Measurements from ENCODE around the gene SSMEM1. TPM values are rescaled to one million over a fixed set of nuclear protein-coding genes. Genes with fewer than 3 reads are reported as not detected.

SSMEM1 gene
- total RNA-seq, 3 donors from 2014 or later, result not detected

GRCh38 chr7:130254555-130254954 is 46.9 kb downstream of the SSMEM1 start:
- Histone ChIP-seq H3K27ac (no peak overlapping the region), H3K36me3 (no peaks in the 10 kb centered on the region), H3K4me1 (no peaks in the 10 kb centered on the region), H3K9me3 (peaks cover 24 to 61% of the 10 kb centered on the region in 2 donors), H3K27me3 (no peaks in the 10 kb centered on the region), H3K4me3 (no peak overlapping the region)
- intact Hi-C loops (cut with DNase I; ENCODE audit: low total_unique reads), result no loop called here
- no peak for DNase-seq (ENCODE audit: low spot score in 2 of 2)
- no peak for TF ChIP-seq POLR2A (IDR thresholded peaks at IDR 0.05)
- no peak for TF ChIP-seq POLR2AphosphoS5 (IDR thresholded peaks at IDR 0.05)
- TF ChIP-seq CTCF (IDR thresholded peaks at IDR 0.05), result no peak

GRCh38 chr7:130256704-130257103 is 49.0 kb downstream of the SSMEM1 start:
- Histone ChIP-seq H3K4me3 (no peak overlapping the region), H3K27me3 (no peaks in the 10 kb centered on the region), H3K4me1 (no peaks in the 10 kb centered on the region), H3K9me3 (peaks cover 27 to 82% of the 10 kb centered on the region in 2 donors), H3K27ac (no peak overlapping the region), H3K36me3 (no peaks in the 10 kb centered on the region)
- no peak for DNase-seq (ENCODE audit: low spot score in 2 of 2)
- intact Hi-C loops (cut with DNase I; ENCODE audit: low total_unique reads), result no loop called here
- TF ChIP-seq POLR2A (IDR thresholded peaks at IDR 0.05), result no peak
- no peak for TF ChIP-seq CTCF (IDR thresholded peaks at IDR 0.05)
- TF ChIP-seq POLR2AphosphoS5 (IDR thresholded peaks at IDR 0.05), result no peak

GRCh38 chr7:130258494-130259078 is 50.9 kb downstream of the SSMEM1 start:
- Histone ChIP-seq H3K4me1 (no peaks in the 10 kb centered on the region), H3K27ac (no peak overlapping the region), H3K27me3 (no peaks in the 10 kb centered on the region), H3K4me3 (no peak overlapping the region), H3K9me3 (peaks cover 27 to 72% of the 10 kb centered on the region in 2 donors), H3K36me3 (no peaks in the 10 kb centered on the region)
- no peak for TF ChIP-seq CTCF (IDR thresholded peaks at IDR 0.05)
- no peak for TF ChIP-seq POLR2A (IDR thresholded peaks at IDR 0.05)
- TF ChIP-seq POLR2AphosphoS5 (IDR thresholded peaks at IDR 0.05), result no peak
- DNase-seq (ENCODE audit: low spot score in 2 of 2), result no peak
- intact Hi-C loops (cut with DNase I; ENCODE audit: low total_unique reads), result no loop called here

GRCh38 chr7:130262448-130262847 is 54.8 kb downstream of the SSMEM1 start:
- H3K9me3 ChIP-seq, result peaks cover 14 to 41% of the 10 kb centered on the region in 2 donors
- no peak for TF ChIP-seq POLR2A (IDR thresholded peaks at IDR 0.05)
- TF ChIP-seq CTCF (IDR thresholded peaks at IDR 0.05), result no peak
- TF ChIP-seq POLR2AphosphoS5 (IDR thresholded peaks at IDR 0.05), result no peak
- no peaks in the 10 kb centered on the region for H3K4me1 ChIP-seq
- H3K4me3 ChIP-seq, result no peak overlapping the region
- no peaks in the 10 kb centered on the region for H3K36me3 ChIP-seq
- no peak for DNase-seq (ENCODE audit: low spot score in 2 of 2)
- H3K27me3 ChIP-seq, result no peaks in the 10 kb centered on the region
- intact Hi-C loops (cut with DNase I; ENCODE audit: low total_unique reads), result no loop called here
- H3K27ac ChIP-seq, result no peak overlapping the region

DNA sequence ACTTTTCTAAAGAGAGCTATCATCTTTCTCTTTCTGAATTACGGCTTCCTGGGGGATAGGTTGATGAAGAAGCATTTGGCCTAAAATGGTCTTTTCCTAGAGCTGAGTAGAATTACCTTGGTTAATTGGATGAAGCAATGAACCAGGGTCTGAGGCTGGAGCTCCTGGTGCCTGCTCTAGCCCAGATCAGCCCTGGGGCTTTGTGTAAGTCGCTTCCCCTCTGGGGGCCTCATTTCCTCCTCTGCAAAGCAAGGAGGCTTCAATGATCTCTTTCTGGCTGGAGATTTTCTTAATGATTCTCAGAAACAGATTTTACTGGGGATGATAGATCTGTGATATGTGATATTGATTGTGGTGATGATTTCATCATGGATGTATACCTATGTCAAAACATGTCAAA is 55.5 kb downstream of the SSMEM1 start:
- Histone ChIP-seq H3K27ac (no peak overlapping the region), H3K9me3 (peaks cover 7 to 35% of the 10 kb centered on the region in 2 donors), H3K27me3 (no peaks in the 10 kb centered on the region), H3K4me1 (no peaks in the 10 kb centered on the region), H3K36me3 (no peaks in the 10 kb centered on the region), H3K4me3 (no peak overlapping the region)
- DNase-seq (ENCODE audit: low spot score in 2 of 2), result no peak
- no peak for TF ChIP-seq CTCF (IDR thresholded peaks at IDR 0.05)
- intact Hi-C loops (cut with DNase I; ENCODE audit: low total_unique reads), result no loop called here

Other genes starting within 250 kb of the SSMEM1 start
- gene ZC3HC1, start 156.5 kb upstream of the SSMEM1 start, total RNA-seq, result 10 to 100 TPM in 1 of 3 donors, 1 to 10 TPM in 2; 8.8 to 18.9 (median 9.4) TPM
- gene KLHDC10, start 137.3 kb upstream of the SSMEM1 start, total RNA-seq, result 10 to 100 TPM; 23.3 to 28.0 (median 28.0) TPM
- 10 to 100 TPM in 2 of 3 donors, 1 to 10 TPM in 1; 9.0 to 15.7 (median 13.8) TPM for gene TMEM209, start 2.5 kb upstream of the SSMEM1 start, total RNA-seq
- gene CPA2, start 59.0 kb downstream of the SSMEM1 start, total RNA-seq, result not detected
- 1 to 10 TPM in 1 of 3 donors, under 1 TPM in 1, not detected in 1; 0.98 to 2.0 TPM for gene CPA4, start 85.3 kb downstream of the SSMEM1 start, total RNA-seq
- gene CPA5, start 137.0 kb downstream of the SSMEM1 start, total RNA-seq, result not detected
- gene CPA1, start 172.6 kb downstream of the SSMEM1 start, total RNA-seq, result under 1 TPM in 2 of 3 donors, not detected in 1; 0.73 to 0.96 TPM
- 1 to 10 TPM; 5.9 to 8.9 (median 7.0) TPM for gene CEP41, start 233.2 kb downstream of the SSMEM1 start, total RNA-seq

Measured in breast epithelium (tissue), 4 donors.